NCI-H1436 (cell line): ENCODE data around the gene ZNF609.
A peak's percentile ranks its signal among the peaks of the same experiment; 100 is the strongest.
"Not testable (repeated sequence)": the region's sequence is repeated elsewhere in the genome, so short reads cannot be mapped to it uniquely, and the experiment has no call there.

Experiments used
- DNase-seq: peaks from one replicate; lab custom pipeline; 2025; lab: John Stamatoyannopoulos, UW

ZNF609 gene

GRCh38 chr15:64583519-64583918, 123.1 kb downstream of the ZNF609 start:
- no peak for DNase-seq

GRCh38 chr15:64583983-64584382, 123.6 kb downstream of the ZNF609 start:
- no peak for DNase-seq

- no peak for DNase-seq
These were observed 126.0 kb downstream of the ZNF609 start for GRCh38 chr15:64586259-64586870.

DNA sequence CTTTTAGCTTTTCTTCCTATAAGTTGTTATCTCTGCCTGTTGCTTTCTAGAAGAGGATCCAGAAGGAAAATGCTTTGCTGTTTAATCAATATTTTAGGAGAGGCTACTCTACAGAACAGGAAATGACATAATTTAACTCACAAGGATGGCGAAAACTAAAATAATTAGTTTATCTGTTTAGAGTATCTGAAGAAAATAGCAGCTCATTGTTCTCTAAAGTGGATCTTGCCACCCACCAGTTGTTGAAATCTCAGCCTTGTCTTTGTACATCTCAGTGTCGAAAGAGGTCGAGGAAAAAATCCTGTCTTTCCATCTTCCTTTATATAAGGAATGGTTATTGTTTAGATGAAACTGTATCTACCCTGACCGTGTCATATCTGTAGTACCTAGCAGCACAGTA, 126.6 kb downstream of the ZNF609 start:
- no peak for DNase-seq

DNA sequence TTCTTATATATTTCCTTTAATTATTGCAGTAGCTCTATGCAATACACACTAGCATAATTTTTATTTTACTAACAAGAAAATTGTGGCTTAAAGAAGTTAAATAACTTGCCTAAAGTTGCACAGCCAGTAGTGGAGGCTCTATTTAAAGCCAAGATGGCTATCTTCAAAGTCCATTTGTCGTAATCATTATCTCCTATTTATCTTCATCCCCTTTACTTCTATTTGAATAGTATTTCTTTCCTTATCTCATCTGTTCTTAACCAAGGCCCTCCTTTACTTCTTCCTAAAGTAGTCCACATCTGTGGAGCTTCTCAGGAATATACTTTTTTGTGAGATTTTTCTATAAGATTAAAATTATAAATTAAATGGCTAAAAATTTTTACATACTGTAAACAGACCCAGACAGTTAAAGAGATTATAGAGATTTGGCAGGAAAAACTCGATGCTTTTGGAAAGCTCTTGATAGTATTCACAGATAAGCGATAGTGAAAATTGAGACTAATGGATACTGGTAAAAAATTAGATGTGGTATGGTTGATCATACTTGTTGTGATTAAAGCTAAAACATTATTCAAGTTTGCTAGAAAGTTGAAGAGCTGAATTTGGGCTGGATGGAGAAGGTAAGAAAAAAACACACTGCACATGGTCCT, 129.2 kb downstream of the ZNF609 start:
- no peak for DNase-seq

DNA sequence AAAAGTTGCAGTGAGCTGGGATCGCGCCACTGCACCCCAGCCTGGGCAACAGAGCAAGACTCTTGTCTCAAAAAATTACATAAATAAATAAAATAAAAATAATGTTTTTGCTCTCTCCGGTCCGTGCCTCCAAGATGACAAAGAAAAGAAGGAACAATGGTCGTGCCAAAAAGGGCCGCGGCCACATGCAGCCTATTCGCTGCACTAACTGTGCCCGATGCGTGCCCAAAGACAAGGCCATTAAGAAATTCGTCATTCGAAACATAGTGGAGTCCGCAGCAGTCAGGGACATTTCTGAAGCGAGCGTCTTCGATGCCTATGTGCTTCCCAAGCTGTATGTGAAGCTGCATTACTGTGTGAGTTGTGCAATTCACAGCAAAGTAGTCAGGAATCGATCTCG, 132.5 kb downstream of the ZNF609 start:
- DNase-seq: not testable (repeated sequence)

DNA sequence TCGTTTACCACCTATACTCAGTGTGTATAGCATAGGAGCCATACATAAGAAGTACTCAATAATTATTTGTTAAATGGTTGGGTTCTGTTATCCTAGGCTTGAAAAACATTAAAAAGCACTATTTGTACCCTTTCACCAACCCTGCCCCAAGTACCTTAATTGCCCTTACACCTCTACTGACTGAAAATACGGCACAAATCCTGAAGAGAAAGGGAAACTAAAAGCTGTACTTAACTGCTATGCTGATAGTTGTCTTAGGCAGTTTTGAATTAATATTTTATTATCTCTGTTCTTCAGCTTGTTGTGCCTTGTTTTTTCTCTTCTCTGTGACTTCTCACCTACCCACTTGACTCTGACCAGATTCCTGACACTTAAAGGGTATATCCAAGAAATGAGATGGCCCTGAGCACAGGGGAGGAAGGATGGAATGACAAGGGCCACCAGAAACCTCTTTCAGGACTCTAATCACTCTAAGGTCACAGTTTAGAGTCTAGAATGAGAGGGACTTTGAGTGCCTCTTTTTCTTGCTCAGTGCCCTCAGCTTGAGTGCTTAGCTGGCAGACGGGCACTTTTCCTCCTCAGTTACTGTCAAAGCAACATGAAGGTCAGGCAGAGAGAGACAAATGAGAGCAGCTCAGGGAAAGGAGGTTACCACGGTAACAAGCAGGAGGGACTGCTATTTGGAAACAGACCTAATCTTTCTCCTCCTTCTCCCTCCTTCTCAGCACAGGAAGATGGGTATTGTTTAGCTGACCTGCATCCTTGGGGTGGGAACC, 136.5 kb downstream of the ZNF609 start:
- DNase-seq: peak; percentile 54

- DNase-seq: peak; percentile 54
These were observed 137.1 kb downstream of the ZNF609 start for GRCh38 chr15:64597477-64597822.

- no peak for DNase-seq
These were observed 138.8 kb downstream of the ZNF609 start for GRCh38 chr15:64599226-64599625.

GRCh38 chr15:64599716-64600115, 139.3 kb downstream of the ZNF609 start:
- DNase-seq: no peak

DNA sequence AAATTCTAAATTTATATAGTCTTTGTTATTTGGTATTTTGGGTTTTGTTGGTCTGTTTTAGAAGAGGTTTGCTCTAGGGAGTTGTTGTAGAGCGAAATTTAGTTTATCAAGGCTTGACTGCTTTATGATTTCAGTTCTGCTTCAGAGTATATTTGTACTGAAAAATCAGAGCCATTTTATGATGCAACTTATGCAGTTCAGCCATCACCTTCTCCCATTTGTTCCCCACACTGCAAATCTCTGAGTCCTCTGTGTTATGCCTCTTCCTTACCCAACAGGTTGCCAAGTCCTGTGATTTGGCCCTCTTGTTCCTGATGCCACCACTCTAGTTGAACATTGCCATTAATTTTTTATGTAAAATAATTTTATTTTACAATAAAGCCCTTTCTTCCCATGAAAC, 140.4 kb downstream of the ZNF609 start:
- no peak for DNase-seq

GRCh38 chr15:64604319-64604718, 143.9 kb downstream of the ZNF609 start:
- no peak for DNase-seq

DNA sequence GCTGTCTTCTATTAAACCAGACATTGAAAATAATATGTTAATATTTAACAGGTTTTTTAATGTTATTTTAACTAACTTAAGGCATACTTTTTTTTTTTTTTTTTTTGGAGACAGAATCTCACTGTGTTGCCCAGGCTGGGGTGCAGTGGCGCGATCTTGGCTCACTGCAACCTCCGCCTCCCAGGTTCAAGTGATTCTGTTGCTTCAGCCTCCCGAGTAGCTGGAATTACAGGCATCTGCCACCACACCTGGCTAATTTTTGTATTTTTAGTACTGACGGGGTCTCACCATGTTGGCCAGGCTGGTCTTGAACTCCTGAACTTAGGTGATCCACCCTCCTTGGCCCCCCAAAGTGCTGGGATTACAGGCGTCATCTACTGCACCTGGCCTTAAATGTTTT, 147.0 kb downstream of the ZNF609 start:
- DNase-seq: not testable (repeated sequence)

GRCh38 chr15:64610257-64610919, 150.0 kb downstream of the ZNF609 start:
- no peak for DNase-seq

DNA sequence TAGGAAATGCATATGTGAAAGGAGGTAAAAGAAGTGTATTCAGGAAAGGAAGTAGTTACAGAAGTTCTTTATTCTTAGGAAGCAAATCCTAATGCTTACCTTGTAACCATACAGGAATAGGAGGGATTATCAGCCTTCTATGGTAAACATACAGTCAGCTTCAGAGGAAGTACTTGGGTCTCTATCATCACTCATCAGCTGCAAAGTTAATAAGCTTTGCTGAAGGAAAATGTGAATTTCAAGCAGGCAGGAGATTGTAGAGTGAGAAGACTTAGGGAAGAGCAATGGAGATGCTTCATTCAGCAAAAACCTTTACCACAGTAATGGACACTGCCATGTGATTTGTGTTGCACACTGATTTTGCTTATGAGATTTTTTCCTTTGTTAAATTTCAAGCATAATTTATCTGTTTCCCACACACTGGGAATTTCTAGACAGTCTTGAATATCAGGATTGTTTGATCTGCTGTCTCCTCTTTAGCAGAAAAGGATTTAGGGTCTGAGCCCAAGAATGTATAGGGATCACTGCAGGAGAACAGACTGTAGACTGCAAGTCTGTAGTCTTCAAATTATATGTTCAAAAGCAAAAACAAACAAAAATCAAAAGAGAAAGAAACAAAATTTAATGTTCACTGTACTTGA, 150.8 kb downstream of the ZNF609 start:
- DNase-seq: no peak

DNA sequence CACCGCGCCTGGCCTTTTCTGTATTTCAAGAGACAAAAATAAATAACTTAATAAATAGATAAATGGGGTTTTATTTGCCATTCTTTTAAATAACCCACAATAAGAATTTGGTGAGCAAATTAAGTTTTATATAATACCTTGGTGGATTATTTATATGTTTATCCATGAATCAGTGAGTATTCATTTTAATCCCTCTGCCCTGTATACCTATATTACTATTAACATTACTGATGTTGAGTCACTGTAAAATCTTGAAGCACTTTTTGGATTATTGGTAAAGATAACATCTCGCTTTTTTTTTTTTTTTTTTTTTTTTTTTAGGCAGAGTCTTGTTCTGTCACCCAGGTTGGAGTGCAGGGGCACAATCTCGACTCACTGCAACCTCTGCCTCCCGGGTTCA, 154.1 kb downstream of the ZNF609 start:
- DNase-seq: no peak

GRCh38 chr15:64617727-64618126, 157.3 kb downstream of the ZNF609 start:
- no peak for DNase-seq

- DNase-seq: no peak
These were observed 157.8 kb downstream of the ZNF609 start for GRCh38 chr15:64618138-64618537.

GRCh38 chr15:64618540-64618939, 158.2 kb downstream of the ZNF609 start:
- no peak for DNase-seq

- no peak for DNase-seq
These were observed 159.8 kb downstream of the ZNF609 start for GRCh38 chr15:64619880-64620839.

- DNase-seq: no peak
These were observed 160.7 kb downstream of the ZNF609 start for GRCh38 chr15:64621056-64621455.
